Right forelimb (tissue), 1 donor: ENCODE results near the gene BCAN.

Experiments
- DNase-seq: peaks from one replicate; pipeline ENCODE4 v3.0.0-alpha.2; 2018

The BCAN gene

DNA sequence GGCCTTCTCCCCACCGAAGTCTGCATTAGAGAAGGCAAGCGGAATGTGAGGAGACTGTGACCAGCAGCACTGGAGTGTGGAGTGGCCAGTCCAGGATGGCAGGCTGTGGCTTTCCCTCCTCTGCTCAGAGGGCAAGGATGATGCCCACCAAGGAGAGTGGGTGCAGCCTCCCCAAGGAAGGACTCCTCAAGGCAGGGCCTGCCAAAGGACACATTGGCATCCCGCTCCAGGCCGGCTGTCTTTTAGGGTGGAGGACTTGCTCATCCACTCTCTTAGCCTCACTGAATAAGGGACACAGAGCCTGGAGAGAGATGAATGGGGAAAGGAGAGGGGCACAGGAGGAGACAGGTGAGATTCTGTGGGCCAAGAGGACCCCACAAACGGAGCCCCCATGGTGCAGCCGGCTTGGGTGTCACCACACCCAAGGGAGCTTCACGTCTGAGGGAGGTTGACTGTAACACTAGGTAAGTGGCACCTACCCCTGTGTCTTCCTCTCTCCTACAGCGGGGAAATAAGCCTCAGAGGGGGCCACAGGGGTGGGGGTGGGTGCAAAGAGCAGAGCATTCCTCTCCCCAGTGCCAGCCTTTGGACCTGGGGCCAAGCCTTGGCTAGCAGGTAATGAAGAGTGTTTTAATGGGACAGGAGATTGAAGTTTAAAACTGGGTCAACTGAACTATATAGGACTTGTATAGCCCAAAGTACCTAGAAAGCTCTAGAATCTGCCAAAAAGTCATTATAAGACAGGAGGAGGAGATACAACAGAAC is 39.5 kb downstream of the BCAN start:
- no peak for DNase-seq

DNA sequence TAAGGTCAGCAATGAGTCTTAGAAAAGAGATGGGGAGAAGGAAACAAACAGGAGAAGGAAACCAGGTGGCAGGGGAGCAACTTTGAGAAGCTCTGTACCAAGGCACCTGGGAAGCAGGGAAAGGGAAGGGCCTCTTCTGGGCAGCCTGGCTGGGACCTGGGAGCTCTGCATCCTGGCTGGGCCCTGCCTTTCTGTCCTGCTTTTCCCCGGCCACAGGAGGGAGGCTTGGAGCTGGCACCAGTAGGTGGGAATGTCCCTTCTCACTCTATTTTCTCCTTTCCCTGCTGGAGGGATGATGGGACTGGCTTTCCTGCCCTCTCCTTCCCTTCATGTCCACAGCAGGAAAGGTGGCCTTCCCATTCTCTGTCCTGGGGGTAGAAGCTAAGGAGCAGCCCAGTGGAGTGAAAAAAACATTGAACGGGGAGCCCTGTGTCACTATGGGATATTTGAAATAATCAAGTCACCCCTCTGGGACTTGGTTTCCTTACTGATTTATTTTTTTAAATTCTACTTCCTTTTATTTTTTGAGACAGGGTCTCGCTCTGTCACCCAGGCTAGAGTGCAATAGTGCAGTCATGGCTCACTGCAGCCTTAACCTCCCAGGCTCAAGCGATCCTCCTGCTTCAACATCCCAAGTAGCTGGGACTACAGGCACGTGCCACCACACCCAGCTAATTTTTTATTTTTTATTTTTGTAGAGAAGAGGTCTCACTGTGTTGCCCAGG is 40.4 kb downstream of the BCAN start:
- no peak for DNase-seq

DNA sequence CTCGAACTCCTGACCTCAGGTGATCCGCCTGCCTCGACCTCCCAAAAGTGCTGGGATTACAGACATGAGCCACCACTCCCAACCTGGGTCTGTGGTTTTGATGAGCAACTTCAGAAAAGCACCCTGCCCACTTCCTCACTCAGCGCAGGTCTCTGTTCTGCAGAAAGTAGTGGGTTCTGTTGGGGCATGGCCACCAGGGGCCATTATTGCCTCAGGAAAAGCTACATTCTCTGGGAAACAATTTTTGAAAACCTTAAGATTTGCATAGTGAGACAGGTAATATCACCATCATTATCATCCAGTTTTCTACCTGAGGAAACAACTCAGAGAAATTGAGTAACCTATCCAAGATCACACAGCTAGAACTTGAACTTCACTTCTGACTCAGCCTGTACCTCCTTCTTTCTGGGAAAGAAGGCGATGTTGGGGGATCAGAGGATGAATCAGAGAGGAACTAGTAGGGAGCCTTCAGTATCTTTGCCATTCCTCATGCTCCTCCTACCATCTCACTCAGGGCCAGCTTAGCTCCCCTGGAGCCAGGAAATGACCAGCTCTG is 42.4 kb downstream of the BCAN start:
- no peak for DNase-seq

DNA sequence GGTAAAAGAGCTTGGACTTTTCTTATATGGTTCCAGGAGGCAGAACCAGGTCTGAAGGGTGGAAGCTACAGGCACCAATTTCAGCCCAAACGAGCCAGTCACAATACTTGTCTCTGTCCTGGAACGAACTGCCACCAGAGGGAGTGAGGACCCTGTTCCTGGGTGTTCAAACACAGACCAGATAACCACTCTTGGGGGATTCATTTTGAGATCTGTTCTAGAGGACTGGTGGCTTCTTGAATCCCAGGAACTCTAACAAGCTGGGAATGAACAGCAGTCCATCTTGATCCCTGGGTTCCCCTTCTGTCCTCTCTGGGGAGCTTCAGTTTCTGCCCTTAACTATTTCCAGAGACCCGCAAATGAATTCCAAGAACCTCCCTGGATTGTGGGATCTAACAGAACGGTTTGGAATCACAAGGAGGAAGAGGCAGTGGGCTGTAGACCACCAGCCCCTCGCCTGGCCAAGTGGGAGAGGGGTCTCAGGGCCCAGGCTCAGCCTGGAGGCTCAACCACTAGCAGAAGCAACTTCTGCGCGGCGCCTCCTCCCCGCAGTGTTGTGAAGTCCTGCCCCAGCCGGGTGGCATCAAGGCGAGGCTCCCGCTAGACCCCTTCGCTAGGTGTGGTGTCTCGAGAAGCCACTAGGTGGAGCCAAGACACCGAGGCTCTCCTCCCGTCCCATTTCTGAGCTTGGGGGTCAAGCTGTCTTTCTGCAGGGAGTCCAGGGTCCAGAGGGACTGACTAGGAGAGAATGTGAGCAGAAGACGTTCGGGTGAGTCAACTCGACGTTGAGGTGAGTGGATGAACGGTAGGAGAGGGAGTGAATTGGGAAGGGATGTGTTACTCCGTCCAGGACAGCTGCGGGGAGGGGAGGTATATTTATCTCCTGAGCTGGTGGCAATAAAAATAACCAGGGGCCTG is 47.4 kb downstream of the BCAN start:
- peak; percentile 90 for DNase-seq

DNA sequence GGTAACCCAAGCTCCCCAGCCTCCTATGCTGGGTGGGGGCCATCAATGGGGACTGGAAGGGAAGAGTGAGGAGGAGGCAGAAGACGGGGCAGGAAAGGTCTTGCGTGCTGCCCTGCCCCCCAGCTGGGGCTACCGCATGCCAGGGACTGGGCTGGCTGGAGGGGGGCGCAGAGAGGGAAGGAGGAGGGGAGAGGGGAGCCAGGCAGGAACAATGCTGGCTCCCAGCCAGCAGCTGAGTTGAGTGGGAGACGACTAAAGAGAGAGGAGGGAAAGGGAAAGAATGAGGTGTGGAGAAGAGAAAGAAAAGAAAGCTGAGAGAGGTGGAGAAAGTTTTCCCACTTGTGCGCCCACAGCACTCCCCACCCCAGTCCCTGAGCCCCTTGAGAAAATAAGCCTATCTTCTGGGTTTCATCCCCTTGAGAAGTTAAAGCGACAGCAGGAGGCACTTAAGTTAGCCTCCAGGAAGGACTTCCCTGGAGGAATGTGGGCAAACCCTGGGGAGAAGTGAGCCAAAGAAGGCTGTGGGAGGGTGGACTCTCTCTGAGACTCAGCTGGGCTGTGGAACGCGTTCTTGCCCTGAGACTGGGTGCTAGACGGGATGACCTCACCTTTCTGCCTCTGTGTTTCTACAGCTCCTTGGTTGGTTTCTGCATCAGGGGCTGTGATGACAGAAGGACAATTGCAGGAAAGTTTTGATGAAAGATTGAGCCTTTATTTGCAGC is 48.2 kb downstream of the BCAN start:
- no peak for DNase-seq

DNA sequence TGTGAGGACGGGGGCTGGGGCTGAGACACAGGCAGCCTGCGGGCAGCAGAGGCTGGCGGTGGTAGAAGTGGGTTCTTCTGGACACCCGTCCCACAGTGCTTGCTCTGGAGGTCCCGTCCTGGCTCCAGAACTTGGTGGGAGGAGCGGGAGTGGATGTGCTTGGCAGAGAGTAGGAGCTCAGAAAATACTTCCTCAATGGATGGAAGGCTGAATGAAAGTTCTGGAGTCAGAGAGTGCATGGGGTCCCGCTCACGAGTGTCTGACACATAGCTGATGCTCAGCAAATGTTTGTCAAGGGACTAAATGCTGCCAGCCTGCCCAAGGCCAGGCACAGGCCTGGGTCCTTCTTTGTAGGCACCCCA is 48.7 kb downstream of the BCAN start:
- DNase-seq = no peak

DNA sequence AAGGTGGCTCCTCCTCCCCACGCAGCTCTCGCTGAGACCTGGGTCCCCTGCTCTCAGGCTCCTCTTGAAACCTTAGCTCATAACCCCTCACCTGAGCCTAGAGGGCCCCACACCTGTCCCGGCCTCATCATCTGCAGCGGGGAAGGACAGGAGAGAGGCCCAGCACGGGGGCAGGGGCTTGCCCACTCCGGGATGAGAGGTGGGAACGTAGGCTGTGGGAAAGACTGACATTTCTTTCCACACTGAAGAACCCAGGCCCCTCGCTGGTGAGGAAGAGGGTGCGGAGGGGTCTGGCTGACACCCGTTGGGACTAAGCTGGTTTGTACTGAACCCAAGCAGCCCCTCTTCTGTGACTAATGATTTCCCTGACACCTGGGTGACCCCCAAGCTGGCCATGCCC is 49.3 kb downstream of the BCAN start:
- DNase-seq = no peak

DNA sequence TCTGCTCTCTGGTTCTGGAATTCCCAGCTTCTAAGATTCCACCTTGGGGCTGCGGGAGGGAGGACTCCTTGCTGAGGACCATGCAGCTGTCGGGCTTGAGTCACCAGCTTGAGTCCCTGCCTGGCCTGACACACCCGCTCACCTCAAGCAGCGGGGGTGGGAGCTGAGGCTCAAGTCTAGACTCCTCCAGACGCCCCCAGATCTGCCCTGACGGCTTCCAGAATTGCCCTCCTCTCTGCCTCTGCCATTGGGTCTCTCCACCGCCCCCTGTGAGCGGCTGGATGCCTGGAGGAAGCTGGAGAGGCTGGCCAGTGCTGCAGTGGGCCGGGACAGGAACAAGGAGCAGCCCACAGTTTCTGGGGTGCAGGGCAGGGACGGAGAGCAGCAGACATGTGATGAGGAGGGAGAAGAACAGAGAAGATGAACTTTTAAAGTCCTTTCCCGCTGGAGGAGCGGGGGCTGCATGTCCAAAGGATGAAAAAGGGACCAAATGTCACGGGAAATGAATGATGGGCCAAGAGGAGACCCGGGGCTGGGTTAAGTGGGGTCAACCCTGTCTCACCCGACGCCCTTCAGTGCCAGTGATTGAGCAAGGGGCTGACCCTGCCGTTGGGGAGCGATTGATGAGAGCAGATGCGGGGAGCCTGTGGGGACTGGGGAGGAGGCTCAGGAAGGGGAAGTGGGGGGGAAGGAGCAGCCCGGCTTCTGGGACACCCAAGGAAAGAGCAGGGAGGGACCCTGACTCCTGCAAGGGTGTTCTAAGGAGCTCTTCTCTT is 49.9 kb downstream of the BCAN start:
- no peak for DNase-seq

DNA sequence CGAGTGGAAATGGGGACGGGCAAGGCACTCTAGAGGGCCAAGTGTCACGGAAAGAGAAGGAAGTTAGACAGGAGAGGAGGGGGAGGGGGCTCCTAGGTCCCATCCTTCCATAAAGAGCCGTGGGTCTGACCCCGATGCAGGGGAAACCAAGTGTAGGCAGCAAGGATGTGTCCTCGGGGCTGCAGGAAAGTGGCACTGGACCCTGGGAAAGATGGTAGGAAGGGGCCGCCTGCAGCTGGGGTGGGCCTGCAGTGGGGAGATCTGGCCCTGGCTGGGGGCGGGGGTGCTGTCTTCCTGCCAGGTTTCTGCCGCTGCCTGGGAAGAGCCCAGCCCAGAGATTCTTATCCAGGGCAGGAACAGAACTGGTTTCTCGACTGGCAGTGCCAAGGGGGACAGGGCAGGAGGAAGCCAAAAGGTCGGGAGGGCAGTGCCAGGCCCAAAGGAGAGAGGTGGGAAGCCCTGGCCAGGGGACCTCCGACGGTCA is 50.6 kb downstream of the BCAN start:
- DNase-seq = no peak

DNA sequence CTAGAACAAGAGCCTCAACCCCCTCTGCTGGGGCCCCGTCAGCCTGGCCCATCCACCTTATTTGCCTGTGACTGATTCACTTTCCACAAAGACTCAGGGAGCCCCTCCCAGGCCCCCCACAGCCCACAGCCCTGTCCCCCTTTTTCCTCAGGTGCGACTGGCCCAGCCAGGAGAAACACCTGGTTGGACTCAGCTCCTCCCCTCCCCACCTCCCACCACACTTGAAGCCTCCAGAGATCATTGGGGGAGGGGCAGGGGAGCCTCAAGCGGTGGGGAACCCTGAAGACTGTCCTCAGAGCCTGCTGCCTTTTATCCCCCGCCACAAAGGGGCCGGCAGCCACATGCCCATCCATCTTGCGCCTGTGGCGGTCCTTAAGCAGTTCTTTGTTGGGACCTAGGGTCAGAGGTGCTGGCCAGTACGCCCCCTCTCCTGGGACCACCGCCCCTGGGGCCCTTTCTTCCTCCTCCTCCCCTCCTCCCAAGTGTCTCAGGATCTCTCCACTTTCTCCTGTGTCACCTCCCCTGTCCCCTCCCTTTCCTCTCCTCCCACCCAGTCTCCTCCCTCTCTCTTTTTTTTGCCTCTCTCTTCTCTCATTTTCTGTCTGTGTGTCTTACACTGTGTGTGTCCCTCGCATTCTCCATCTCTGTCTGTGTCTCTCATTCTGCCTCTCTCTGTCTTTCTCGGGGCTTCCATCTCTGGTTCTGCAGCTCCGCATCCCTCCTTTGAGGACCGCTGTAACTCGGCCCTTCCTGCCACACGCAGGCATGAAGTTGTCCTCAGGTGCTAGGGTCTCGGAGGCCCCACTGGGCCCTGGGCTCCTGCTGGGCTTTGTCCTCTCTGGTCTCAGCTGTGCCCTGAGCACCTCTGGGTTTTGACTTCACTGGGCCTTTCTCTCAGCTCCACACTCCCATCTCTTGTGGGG is 51.3 kb downstream of the BCAN start:
- DNase-seq = peak; percentile 65

DNA sequence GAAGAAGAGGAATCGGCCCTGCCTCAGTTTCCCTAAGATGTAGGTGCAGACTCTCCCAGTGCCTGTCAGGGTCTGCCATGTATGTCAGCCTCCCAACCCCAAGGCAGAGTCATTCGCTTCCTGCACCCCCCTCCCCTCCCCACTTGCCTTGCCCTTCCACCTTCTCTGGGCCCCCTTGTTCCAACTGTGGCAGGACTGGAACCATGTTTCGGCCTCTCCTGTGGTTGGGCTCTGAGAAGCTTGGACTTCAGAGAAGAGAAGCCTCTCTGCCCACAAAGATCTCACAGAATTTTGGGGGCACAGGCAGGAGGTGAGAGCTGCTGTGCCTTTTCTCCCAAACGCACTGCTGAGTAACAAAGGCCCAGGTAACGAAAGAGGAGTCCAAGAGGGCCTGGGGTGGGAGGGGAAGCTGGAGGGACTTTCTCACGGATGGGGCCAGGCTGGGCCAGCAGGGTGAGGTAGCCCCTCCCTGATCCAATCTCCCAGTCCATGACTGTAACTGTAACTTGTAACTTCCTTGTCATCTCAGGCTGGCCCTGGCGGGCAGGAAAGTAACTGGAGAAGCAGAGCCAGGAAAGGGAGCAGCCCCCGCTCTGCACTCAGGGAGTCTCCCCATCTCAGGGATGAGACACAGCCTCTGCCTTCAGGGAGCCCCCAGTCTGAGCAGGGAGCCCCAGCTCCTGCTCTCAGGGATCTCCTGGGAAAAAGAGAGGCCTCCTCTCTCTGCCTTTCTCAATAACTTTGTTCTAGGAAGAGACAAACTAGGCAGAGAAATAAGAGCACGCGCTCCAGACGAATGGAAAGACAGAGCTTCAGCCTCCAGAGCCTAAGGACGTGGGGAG is 52.2 kb downstream of the BCAN start:
- no peak for DNase-seq

DNA sequence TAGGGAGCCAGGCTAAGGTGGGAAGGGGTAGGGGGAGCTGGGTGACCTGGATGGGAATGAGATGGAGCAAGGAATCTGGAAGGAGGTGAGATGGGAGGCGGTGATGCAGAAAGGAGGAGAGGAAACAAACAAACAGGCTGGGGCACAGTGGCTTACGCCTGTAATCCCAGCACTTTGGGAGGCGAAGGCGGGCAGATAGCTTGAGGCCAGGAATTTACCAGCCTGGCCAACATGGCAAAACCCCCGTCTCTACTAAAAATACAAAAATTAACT is 52.7 kb downstream of the BCAN start:
- DNase-seq = no peak

DNA sequence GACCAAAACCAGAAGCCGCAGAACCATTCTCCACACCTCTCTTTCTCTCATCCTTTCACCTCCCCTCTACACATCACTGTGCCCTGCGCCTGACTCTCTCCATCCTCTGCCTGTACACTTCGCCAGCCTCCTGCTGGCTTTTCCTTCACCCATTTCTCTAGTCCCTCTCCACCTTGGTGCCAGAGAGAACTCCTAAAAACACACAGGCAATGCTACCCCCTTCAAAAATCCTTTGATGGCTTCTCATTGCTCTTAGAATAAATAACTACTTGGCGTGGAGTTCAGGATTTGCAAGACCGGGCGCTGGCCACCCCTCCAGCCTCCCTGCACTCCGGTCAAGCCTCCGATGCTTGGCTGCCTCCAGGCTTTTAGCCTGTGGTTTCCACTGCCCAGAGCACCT is 54.8 kb downstream of the BCAN start:
- DNase-seq = no peak

DNA sequence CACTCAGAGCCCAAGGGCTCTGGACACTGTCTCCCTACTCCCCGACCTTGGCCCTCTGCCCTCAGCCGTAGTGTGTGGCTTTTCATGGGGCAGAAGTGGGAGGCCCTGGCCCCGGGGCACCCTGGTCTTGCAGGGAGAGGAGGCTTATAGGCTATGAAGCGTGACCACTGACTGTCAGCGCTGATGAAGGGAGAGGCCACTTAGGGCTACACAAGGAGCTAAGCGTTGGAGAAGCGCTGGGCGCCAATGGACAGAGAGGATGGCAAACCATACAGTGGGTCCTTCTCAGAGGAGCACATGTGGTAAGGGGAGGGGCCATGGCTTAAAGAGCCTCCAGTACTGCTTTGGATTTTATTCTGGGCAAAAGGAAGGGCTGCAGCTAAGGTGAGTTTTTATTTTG is 55.6 kb downstream of the BCAN start:
- DNase-seq = no peak

DNA sequence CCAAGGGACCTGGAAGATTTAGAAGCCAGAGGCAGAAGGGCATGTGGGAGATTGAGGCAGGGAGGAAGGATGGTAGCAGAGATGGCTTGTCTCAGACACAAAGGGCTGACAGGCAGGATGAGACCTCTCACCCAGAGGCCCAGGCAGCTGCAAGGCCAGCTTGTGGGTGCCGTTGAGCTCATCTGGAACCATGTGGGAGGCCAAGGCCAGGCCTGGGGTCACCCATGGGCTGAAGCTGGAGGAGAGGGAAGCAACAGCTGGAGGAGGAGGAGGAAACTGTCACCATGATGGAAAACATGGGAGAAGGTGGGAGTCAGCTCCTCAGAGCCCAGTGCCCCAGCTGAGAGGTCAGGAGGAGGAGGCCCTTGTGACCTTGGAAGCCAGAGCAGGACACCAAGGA is 57.1 kb downstream of the BCAN start:
- DNase-seq = no peak

DNA sequence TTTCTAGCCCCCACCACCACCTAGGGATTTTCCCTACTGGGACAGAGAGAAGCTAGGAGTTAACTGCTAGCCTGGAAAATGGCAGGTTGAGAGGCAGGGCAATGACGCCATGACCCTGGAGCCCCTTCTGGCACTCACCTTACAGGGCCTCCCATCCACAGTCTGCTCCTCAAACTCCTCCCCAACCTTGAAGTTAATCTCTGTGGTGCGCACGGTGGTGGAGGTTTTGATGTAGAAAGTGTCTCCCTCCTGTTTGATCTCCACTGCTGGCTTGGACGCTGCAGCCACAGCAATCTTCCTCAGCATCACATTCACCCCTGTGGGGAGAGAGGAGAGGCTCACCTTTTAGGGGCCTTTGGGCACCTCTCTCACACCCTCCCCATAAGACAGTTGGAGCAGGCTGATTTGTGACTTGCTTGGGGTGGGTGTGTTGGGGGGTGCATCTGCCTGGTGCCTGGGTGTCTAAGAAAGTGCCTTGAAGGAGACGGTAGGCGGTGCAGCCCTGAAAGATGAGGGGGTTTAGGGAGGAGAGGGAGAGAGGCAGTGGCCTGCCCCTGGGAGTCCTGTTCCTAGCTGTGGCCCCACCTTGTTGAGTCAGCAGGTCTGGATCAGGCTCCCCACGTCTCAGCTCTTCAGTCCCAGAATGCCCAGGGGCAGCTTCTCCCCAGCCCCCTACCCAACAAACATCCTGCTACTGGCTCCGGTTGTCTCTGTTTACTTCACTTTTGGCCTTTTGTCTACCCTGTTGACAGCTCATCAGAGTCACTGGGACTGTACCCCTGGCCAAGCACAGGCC is 59.0 kb downstream of the BCAN start:
- DNase-seq = no peak

DNA sequence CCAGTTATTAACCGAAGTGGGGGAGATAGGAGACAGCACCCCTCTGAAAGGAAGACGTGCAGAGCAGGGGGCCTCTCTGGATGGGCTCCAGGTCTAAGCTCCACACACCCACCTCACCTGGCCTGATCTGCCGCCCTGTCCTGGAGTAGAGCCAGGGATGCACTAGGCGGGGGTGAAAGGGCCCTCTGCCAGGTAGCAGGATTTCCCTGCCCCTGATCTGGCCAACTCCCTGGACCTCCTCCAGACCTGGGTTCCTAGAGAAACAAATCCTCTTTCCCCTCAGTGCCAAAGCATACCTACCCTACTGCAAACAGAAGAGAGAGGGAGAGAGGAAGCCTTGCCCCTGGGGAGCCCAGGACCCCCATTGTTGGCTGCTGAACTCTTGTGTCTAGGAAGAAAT is 61.4 kb downstream of the BCAN start:
- DNase-seq = no peak

DNA sequence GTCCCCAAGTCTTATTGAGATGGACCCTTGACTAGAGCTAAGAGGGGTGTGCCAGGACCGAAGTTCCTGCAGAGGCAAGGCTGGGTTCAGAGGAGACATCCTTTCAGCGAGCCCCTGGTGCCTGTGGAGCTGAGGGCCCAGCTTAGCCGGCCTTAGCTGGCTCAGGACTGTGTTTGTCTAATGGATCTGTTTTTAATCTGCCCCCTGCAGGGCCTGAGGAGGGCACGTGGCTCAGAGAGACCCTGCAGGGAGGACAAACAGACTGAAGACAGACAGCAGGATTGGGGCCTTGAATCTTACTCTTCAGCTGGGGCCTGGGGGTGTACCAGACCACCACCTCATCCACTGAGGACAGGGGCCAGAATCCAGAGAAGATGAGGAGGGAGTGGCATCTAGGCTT is 61.8 kb downstream of the BCAN start:
- DNase-seq = no peak

DNA sequence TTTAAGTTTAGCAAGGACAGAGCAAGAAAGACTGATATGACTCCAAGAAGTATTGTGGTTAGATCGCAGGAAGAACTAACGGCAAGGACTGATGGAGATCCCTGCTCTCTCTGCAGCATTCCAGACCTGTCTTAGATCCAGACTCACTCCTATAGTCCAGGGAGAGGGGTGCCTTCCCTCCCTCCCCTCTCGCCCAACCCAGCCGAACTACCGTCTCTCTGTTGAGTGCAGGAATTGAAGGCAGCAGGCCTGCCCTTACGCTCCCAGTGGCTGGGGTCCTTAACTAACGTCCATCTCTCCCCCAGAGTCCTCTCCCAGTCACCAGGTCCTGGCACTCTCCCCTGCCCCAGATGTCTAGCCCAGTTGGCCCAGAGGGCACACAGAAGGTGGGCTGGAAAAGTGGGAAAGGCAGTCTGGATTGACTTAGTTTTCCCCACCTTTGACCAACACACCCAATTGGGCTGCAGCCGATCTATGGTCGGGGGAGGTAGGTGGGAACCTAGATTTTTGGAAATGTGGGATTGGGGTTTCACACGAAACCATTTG is 62.3 kb downstream of the BCAN start:
- no peak for DNase-seq
